GM12891 (cell line): ENCODE measurements around the gene TRIM7.

ENCODE experiments used
- POLR2A ChIP-seq: IDR thresholded peaks from 2 replicates; pipeline ENCODE4 v1.6.1; 2011; ENCODE audit warnings: low read depth, low read length, control low read depth
- POLR2AphosphoS5 ChIP-seq: IDR thresholded peaks from 2 replicates; pipeline ENCODE4 v1.6.1; 2011; ENCODE audit warnings: low read depth, low read length, control low read depth

DNA sequence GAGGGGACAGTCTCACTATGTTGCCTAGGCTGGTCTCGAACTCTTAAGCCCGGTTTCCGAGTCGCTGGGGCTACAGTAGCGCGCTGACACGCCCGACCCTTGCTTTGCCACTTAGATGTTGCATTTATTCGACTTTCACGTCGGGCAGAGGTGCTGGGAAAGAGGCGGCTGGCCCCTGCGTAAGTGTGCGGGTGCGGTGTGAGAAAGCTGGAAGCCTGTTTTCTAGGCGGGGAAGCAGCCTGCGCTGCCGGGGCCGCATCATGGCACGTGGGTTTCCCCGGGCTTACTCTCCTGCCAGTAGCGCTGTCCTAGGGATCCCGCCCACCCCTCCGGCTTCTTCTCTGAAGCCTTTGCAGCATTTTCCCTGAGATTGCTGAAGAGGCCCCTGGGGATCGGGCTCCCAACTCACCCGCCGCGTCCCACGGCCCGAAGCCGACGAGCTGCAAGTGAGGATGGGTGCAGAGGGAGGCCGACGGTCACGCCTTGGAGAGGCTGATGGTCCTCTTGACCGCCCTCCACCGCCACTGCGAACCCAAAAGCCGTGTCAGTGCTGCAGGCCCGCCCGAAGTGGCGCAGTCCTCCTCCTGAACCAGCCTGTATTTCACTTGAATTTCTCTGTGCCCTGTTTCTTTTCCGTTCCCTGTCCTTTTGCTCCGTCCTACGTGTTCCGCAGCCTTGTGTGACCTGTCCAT is 12.3 kb upstream of the TRIM7 start:
- TF ChIP-seq POLR2AphosphoS5 (no peak), POLR2A (no peak)
